Transverse colon (tissue), 4 donors: Measurements from ENCODE around the gene FAM89A. TPM values are rescaled to one million over a fixed set of nuclear protein-coding genes. Genes with fewer than 3 reads are reported as not detected.

Source experiments
- DNase-seq: peaks from one replicate; pipeline ENCODE4 v3.0.0-alpha.2; 2019
- H3K27ac ChIP-seq, 4 donors: fragments of 200-600 bp; sonication (generic); 2 replicates each; pipeline ENCODE4 v1.5.1; 2016 to 2018; ENCODE audit warnings: inconsistent platforms in 4 of 4
- H3K27me3 ChIP-seq: fragments of 200-600 bp; sonication (generic); 2 replicates; pipeline ENCODE4 v1.5.1; 2017; ENCODE audit warnings: inconsistent platforms
- H3K36me3 ChIP-seq, 4 donors: fragments of 200-600 bp; sonication (generic); 2 replicates each; pipeline ENCODE4 v1.5.1; 2017 to 2019; ENCODE audit warnings: inconsistent platforms in 4 of 4
- H3K4me1 ChIP-seq, 4 donors: fragments of 200-600 bp; sonication (generic); 2 replicates each; pipeline ENCODE4 v1.5.1; 2017 to 2020; ENCODE audit warnings: inconsistent platforms in 4 of 4
- H3K4me3 ChIP-seq, 4 donors: fragments of 200-600 bp; sonication (generic); 1 replicate in 1 of 4; 2 replicates in 3 of 4; pipeline versions ENCODE4 v1.5.1 to v1.6.1; 2017 to 2019; ENCODE audit warnings: inconsistent platforms in 4 of 4
- H3K9me3 ChIP-seq, 2 donors: fragments of 200-600 bp; sonication (generic); 2 replicates each; pipeline ENCODE4 v1.5.1; 2017 to 2019; ENCODE audit warnings: inconsistent platforms in 2 of 2
- CTCF ChIP-seq, 5 experiments: fragments of 200-600 bp in 3 of 5; fragments of 450-650 bp in 2 of 5; sonication (generic) in 3 of 5; IDR thresholded peaks; 1 replicate in 2 of 5; 2 replicates in 3 of 5; pipeline ENCODE4 v1.5.1; 2016 to 2017; ENCODE audit warnings: antibody characterized with exemption in 5 of 5, inconsistent platforms in 3 of 5, mild to moderate bottlenecking in 2 of 5, moderate library complexity in 1 of 5
- EP300 ChIP-seq: sonication (generic); formaldehyde crosslinking; IDR thresholded peaks from one replicate; pipeline ENCODE4 v1.6.1; 2017; ENCODE audit warnings: antibody characterized with exemption, low read depth
- POLR2A ChIP-seq: fragments of 450-650 bp; IDR thresholded peaks from one replicate; pipeline ENCODE4 v1.6.1; 2016; ENCODE audit warnings: antibody characterized with exemption, mild to moderate bottlenecking, moderate library complexity
- POLR2AphosphoS5 ChIP-seq, 3 donors: sonication (generic); formaldehyde crosslinking; IDR thresholded peaks; one replicate each; pipeline ENCODE4 v1.6.1; 2016; ENCODE audit warnings: antibody characterized with exemption in 3 of 3
- WGBS, 2 donors: methylation state at CpG; one replicate each; pipeline ENCODE4 v1.1.5; 2018; ENCODE audit warnings: low coverage in 1 of 2; 5-methylcytosine and 5-hydroxymethylcytosine counted together
- in situ Hi-C, 4 donors: fragments of 200-750 bp; cut with MboI; loops; one replicate each; pipeline versions ENCODE4 v1.15.0 to v1.15.1; 2017; ENCODE audit warnings: low sequenced_read_pairs in 3 of 4, low pct_ligation_motif_present in 1 of 4, low pct_unique_long_range_greater_than_20kb in 1 of 4
- intact Hi-C: fragments of 100-400 bp; cut with DNase I; formaldehyde crosslinking; loops from one replicate; pipeline ENCODE4 v1.15.1; 2023; ENCODE audit warnings: low total_unique reads
- total RNA-seq, 4 donors: library from RNA; depleted of rRNA; stranded (reverse); fragments of >200 nt; gene quantifications; one replicate each; pipeline ENCODE4 v1.1.0, GENCODE V29; 2016

The FAM89A gene
- total RNA-seq, 4 donors from 2014 or later: 3.3 to 10.7 (median 7.8) TPM

GRCh38 chr1:231076802-231077201, 36.7 kb upstream of the FAM89A start:
- WGBS, 2 donors: 78 to 83% methylated on average over 3 to 5 of the region's 5 CpGs
- TF ChIP-seq EP300 (no peak), CTCF (IDR thresholded peaks at IDR 0.05) (no peak), POLR2A (no peak), POLR2AphosphoS5 (IDR thresholded peaks at IDR 0.05) (no peak)
- Histone ChIP-seq H3K36me3 (no peaks in the 10 kb centered on the region), H3K27ac (no peak overlapping the region), H3K4me3 (no peak overlapping the region), H3K27me3 (no peaks in the 10 kb centered on the region), H3K4me1 (no peaks in the 10 kb centered on the region), H3K9me3 (no peaks in the 10 kb centered on the region)
- in situ Hi-C loops (no loop called here), intact Hi-C loops (no loop called here)
- no peak for DNase-seq

- intact Hi-C loops (no loop called here), in situ Hi-C loops (no loop called here)
- Histone ChIP-seq H3K9me3 (no peaks in the 10 kb centered on the region), H3K27me3 (no peaks in the 10 kb centered on the region), H3K36me3 (no peaks in the 10 kb centered on the region), H3K4me3 (no peak overlapping the region), H3K4me1 (no peaks in the 10 kb centered on the region), H3K27ac (no peak overlapping the region)
- DNase-seq: no peak
- WGBS, 2 donors: 48 to 62% methylated on average over 6 of the region's 6 CpGs
- no peak for TF ChIP-seq POLR2AphosphoS5 (IDR thresholded peaks at IDR 0.05)
- no peak for TF ChIP-seq POLR2A
- no peak for TF ChIP-seq EP300
- TF ChIP-seq CTCF (IDR thresholded peaks at IDR 0.05): no peak
Observed at GRCh38 chr1:231075497-231075896, 35.4 kb upstream of the FAM89A start.

- TF ChIP-seq POLR2A: no peak
- TF ChIP-seq CTCF (IDR thresholded peaks at IDR 0.05): no peak
- TF ChIP-seq POLR2AphosphoS5 (IDR thresholded peaks at IDR 0.05): no peak
- TF ChIP-seq EP300: no peak
- Histone ChIP-seq H3K9me3 (no peaks in the 10 kb centered on the region), H3K4me1 (no peaks in the 10 kb centered on the region), H3K36me3 (no peaks in the 10 kb centered on the region), H3K4me3 (no peak overlapping the region), H3K27ac (no peak overlapping the region), H3K27me3 (no peaks in the 10 kb centered on the region)
- WGBS, 2 donors: 75% methylated on average over 6 of the region's 6 CpGs; no CpG with 5 or more reads in 1 of the 2 donors
- in situ Hi-C loops (no loop called here), intact Hi-C loops (no loop called here)
- DNase-seq: no peak
Observed at GRCh38 chr1:231075020-231075419, 35.0 kb upstream of the FAM89A start.

GRCh38 chr1:231074046-231074445, 34.0 kb upstream of the FAM89A start:
- in situ Hi-C loops: no loop called here
- Histone ChIP-seq H3K27me3 (no peaks in the 10 kb centered on the region), H3K4me3 (no peak overlapping the region), H3K27ac (no peak overlapping the region), H3K4me1 (no peaks in the 10 kb centered on the region), H3K9me3 (no peaks in the 10 kb centered on the region), H3K36me3 (no peaks in the 10 kb centered on the region)
- 78 to 82% methylated on average over 2 of the region's 2 CpGs for WGBS, 2 donors
- intact Hi-C loops: no loop called here
- TF ChIP-seq EP300 (no peak), POLR2AphosphoS5 (IDR thresholded peaks at IDR 0.05) (no peak), CTCF (IDR thresholded peaks at IDR 0.05) (no peak), POLR2A (no peak)
- no peak for DNase-seq
